ENCODE data around the gene ADSL. TPM values are rescaled to one million over a fixed set of nuclear protein-coding genes. Genes with fewer than 3 reads are reported as not detected.

ADSL gene
- total RNA-seq, 4 donors from 2014 or later = 54.6 to 79.1 (median 75.9) TPM

GRCh38 chr22:40414311-40414710 is 68.0 kb downstream of the ADSL start:
- TF ChIP-seq, protein P1, sequence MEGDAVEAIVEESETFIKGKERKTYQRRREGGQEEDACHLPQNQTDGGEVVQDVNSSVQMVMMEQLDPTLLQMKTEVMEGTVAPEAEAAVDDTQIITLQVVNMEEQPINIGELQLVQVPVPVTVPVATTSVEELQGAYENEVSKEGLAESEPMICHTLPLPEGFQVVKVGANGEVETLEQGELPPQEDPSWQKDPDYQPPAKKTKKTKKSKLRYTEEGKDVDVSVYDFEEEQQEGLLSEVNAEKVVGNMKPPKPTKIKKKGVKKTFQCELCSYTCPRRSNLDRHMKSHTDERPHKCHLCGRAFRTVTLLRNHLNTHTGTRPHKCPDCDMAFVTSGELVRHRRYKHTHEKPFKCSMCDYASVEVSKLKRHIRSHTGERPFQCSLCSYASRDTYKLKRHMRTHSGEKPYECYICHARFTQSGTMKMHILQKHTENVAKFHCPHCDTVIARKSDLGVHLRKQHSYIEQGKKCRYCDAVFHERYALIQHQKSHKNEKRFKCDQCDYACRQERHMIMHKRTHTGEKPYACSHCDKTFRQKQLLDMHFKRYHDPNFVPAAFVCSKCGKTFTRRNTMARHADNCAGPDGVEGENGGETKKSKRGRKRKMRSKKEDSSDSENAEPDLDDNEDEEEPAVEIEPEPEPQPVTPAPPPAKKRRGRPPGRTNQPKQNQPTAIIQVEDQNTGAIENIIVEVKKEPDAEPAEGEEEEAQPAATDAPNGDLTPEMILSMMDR (IDR thresholded peaks at IDR 0.05; ENCODE audit: low read depth) = no peak

DNA sequence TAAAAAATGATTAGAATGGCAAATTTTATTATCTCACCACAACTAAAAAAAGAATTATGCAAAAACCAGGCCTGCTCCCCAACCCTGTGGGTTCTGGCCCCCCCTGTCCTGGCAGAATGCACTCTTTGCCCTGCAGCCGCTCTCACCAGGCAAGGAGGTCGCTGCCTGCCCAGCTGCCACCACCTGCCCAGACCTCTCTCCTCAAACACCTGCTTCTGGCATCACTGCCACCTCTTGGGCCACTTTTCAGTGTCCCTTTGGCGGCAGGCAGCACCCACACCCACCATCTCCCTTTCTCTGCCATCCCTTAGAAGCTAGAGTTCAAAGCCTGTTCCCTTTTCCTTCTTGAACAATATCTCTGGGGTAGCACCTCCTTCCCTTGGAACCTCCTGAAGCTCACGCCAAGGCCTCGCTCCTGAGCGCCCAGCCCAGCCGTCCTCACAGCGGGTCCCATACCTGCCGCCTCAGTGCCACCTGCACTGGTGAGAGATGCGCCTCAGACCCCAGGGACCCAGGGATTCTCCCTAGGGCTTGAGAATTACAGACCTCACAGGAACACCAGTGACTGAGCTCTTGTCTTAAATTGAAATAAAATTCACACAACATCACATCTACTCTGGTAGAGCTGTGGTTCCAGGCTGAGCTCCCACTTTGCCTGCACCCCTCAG is 68.7 kb downstream of the ADSL start:
- TF ChIP-seq, protein P1 (IDR thresholded peaks at IDR 0.05; ENCODE audit: low read depth) = no peak

DNA sequence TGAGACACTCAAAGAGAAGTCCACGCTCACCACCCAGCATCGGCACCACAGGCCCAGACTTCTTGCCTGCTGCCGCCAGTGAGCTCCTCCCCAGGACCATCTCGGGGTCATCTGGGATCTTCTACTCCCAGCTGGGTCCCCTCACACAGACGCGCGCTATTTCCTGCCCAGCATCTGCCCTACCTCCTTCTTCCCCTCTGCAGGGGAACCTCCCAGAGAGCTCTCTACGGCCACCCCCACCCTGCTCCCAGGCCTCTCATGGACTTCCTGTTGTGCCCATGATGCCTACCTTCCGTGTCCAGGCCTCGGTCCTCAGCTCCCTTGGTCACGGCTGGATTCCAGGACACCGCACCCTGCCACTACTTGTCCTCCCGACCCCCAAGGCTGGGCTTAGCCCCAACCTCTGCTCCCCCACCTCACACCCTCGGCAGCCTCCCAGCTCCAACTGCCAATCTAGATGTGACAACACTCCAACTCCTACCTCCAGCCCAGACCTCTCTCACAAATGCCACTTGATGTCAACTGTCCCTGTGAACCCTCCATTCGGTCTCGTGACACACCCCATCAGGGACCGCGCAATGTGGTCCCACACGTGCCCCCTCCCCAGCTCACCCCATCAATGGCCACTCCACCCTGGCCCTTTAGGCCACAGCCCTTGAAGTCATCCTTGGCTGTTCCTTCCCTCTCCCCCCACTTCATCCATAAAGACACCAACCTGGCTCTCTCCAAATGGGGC is 69.4 kb downstream of the ADSL start:
- TF ChIP-seq, protein P1 (IDR thresholded peaks at IDR 0.05; ENCODE audit: low read depth) = no peak

GRCh38 chr22:40416267-40416570 is 69.9 kb downstream of the ADSL start:
- TF ChIP-seq, protein P1 (IDR thresholded peaks at IDR 0.05; ENCODE audit: low read depth) = no peak

GRCh38 chr22:40416636-40417035 is 70.3 kb downstream of the ADSL start:
- TF ChIP-seq, protein P1 (IDR thresholded peaks at IDR 0.05; ENCODE audit: low read depth) = no peak

DNA sequence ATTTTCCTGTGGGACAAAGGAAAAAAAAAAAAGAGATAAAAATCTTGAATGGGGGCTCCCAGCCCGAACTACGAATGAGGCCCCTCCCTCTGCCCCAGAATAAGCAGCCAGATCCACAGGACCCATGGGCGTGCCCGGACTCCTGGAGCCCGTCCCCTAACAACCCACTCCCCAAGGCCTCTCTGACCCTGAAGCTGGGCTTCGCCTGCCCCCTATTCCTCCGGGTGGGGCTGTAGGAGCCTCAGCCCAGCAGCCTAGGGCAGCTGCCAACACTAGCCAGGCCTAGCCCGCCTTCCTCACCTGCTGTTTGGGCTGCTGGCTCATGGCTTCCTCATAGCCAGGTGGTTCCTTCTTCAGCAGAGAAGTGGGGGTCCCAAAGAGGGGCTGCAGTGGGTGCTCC is 70.7 kb downstream of the ADSL start:
- TF ChIP-seq, protein P1 (IDR thresholded peaks at IDR 0.05; ENCODE audit: low read depth) = no peak

DNA sequence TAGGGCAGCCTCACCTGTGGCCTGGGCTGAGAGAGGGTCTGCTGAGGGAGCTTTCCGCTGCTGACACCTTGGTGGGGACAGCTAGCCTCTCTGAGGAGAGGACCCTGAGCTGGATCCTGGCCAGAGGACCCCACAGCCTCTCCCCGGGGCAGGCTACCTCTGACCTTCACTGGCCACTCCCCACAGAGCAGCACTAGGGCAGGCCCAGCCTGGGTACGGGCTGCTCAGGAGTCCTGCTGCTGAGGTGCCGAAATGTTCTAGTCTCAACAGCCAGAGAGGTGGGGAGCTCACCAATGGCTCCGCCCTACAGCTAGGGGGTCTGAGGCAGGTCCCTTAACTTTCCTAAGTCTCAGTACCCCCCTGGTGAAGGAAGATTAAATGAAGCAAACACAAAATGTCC is 71.6 kb downstream of the ADSL start:
- TF ChIP-seq, protein P1 (IDR thresholded peaks at IDR 0.05; ENCODE audit: low read depth) = no peak
